Upper lobe of left lung (tissue), 6 donors: ENCODE results near the gene CHMP5. TPM values are rescaled to one million over a fixed set of nuclear protein-coding genes. Genes with fewer than 3 reads are reported as not detected.

Experiments used
- ATAC-seq, 2 donors: fragments of 200-7000 bp; cut with Tn5 transposase; one replicate each; pipeline ENCODE4 v1.9.1; 2022; ENCODE audit warnings: mild to moderate bottlenecking in 2 of 2, moderate library complexity in 2 of 2; ENCODE audit not compliant: low FRiP score in 2 of 2
- DNase-seq, 2 donors: peaks; one replicate each; pipeline ENCODE4 v3.0.0-alpha.2; 2019 to 2020
- H3K27ac ChIP-seq, 4 donors: fragments of 200-600 bp; sonication (generic); one replicate each; pipeline ENCODE4 v1.5.1; 2016 to 2019
- H3K27me3 ChIP-seq, 4 donors: fragments of 200-600 bp; sonication (generic); one replicate each; pipeline ENCODE4 v1.5.1; 2017 to 2019
- H3K36me3 ChIP-seq, 4 donors: fragments of 200-600 bp; sonication (generic); one replicate each; pipeline ENCODE4 v1.5.1; 2016 to 2019
- H3K4me1 ChIP-seq, 4 donors: fragments of 200-600 bp; sonication (generic); one replicate each; pipeline ENCODE4 v1.5.1; 2018 to 2019
- H3K4me3 ChIP-seq, 4 donors: fragments of 200-600 bp; sonication (generic); one replicate each; pipeline ENCODE4 v1.5.1; 2017 to 2019; ENCODE audit warnings: mild to moderate bottlenecking in 2 of 4, moderate library complexity in 1 of 4
- H3K9me3 ChIP-seq, 4 donors: fragments of 200-600 bp; sonication (generic); one replicate each; pipeline ENCODE4 v1.5.1; 2018 to 2019
- EP300 ChIP-seq, 4 donors: sonication (generic); formaldehyde crosslinking; IDR thresholded peaks; one replicate each; pipeline ENCODE4 v1.5.1; 2017; ENCODE audit warnings: antibody characterized with exemption in 4 of 4, control low read depth in 2 of 4
- POLR2A ChIP-seq, 4 donors: fragments of 450-650 bp; IDR thresholded peaks; one replicate each; pipeline ENCODE4 v1.5.1; 2016 to 2017; ENCODE audit warnings: antibody characterized with exemption in 4 of 4, mild to moderate bottlenecking in 2 of 4
- POLR2AphosphoS5 ChIP-seq, 2 donors: sonication (generic); formaldehyde crosslinking; IDR thresholded peaks; one replicate each; pipeline ENCODE4 v1.5.1; 2017; ENCODE audit warnings: antibody characterized with exemption in 2 of 2
- WGBS, 2 donors: methylation state at CpG; one replicate each; pipeline ENCODE4 v1.1.5; 2017 to 2018; 5-methylcytosine and 5-hydroxymethylcytosine counted together
- total RNA-seq, 6 donors: library from RNA; depleted of rRNA in 4 of 6; stranded (reverse); fragments of >200 nt in 4 of 6; gene quantifications; one replicate each; pipeline versions ENCODE4 v1.1.0 to v1.2.1, GENCODE V29; 2016 to 2021
- TF ChIP-seq, protein P1 (sequence below), 6 experiments: fragments of 450-650 bp in 4 of 6; fragments of 200-600 bp in 2 of 6; sonication (generic) in 2 of 6; IDR thresholded peaks; one replicate each; pipeline ENCODE4 v1.5.1; 2016 to 2019; ENCODE audit warnings: antibody characterized with exemption in 6 of 6
- donor health status: DM: no; HTN: no; CAD: no; lungs with moderate emphysema.
- donor health status: DM: no; HTN: yes; CAD: no; lungs with severe emphysema.

CHMP5 gene
- 10 to 100 TPM; 33.5 to 95.5 (median 60.1) TPM for total RNA-seq

DNA sequence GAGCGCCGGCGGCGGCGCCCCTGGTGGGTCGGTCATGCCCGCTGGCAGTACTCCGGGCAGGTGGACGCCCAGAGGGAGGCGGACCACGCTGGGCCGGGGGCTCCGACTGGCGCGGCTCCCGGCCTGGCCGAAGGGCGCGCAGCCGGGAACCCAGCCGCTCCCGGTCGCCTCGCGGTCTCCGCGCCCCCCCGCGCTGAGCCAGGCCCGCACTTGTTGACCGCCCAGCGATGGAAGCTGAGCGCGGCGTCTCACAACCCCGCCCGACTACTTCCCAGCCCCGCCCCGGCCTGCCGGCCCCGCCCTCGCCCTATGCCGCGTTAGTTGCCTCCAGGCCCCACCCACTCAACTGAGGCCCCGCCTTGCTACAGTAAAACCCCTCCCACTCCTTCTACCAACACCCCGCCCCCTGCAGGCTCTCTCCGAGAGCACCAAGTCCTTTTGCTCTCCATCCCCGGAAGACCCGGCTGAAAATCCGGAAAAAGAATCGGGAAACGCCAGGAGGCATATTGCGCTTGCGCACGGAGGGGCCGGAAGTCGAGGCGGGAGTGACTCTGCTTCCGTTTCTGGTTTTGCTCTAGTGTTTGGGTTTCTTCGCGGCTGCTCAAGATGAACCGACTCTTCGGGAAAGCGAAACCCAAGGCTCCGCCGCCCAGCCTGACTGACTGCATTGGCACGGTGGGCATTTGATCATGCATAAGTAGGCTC, at the start of gene CHMP5, which contains the start of gene BAG1:
CHMP5 (plus strand) TSS at position 577 of the 705 bp plus-strand sequence; CDS start at position 607, 30 bp downstream.
BAG1 (minus strand) TSS at position 236 of the 705 bp plus-strand sequence.
- DNase-seq (peak; percentile 100), ATAC-seq (peak; percentile 99 to 100)
- no peaks in the 10 kb centered on the region for H3K9me3 ChIP-seq
- no peaks in the 10 kb centered on the region for H3K27me3 ChIP-seq
- peak within 1 kb of the TSS; percentile 91 to 95 (median 94) for H3K27ac ChIP-seq
- H3K36me3 ChIP-seq, result peaks cover 27 to 61% (median 49%) of the 10 kb centered on the region in 4 donors
- TF ChIP-seq POLR2AphosphoS5 (IDR thresholded peaks at IDR 0.05) (peak; percentile 79 to 82), POLR2A (IDR thresholded peaks at IDR 0.05) (peak; percentile 48 to 92 (median 84)), EP300 (IDR thresholded peaks at IDR 0.05) (peak in 1 of 4 donors; percentile 18)
- TF ChIP-seq, protein P1, sequence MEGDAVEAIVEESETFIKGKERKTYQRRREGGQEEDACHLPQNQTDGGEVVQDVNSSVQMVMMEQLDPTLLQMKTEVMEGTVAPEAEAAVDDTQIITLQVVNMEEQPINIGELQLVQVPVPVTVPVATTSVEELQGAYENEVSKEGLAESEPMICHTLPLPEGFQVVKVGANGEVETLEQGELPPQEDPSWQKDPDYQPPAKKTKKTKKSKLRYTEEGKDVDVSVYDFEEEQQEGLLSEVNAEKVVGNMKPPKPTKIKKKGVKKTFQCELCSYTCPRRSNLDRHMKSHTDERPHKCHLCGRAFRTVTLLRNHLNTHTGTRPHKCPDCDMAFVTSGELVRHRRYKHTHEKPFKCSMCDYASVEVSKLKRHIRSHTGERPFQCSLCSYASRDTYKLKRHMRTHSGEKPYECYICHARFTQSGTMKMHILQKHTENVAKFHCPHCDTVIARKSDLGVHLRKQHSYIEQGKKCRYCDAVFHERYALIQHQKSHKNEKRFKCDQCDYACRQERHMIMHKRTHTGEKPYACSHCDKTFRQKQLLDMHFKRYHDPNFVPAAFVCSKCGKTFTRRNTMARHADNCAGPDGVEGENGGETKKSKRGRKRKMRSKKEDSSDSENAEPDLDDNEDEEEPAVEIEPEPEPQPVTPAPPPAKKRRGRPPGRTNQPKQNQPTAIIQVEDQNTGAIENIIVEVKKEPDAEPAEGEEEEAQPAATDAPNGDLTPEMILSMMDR (IDR thresholded peaks at IDR 0.05), result peak in 4 of 6 experiments; percentile 24 to 50 (median 46)
- peaks cover 25 to 41% (median 29%) of the 10 kb centered on the region in 4 donors for H3K4me1 ChIP-seq
- 1% methylated on average over 12 to 51 of the region's 67 CpGs for WGBS, 2 donors
- peak within 1 kb of the TSS; percentile 72 to 92 (median 81) for H3K4me3 ChIP-seq

- peak; percentile 35 to 40 for DNase-seq
- 76 to 90% methylated on average over 10 to 14 of the region's 14 CpGs for WGBS, 2 donors
- Histone ChIP-seq H3K4me3 (no peak overlapping the region), H3K27me3 (no peaks in the 10 kb centered on the region), H3K9me3 (no peaks in the 10 kb centered on the region), H3K4me1 (peaks cover 8 to 15% (median 10%) of the 10 kb centered on the region in 4 donors), H3K36me3 (no peaks in the 10 kb centered on the region), H3K27ac (no peak overlapping the region)
- peak in 1 of 2 donors; percentile 40 for ATAC-seq
- no peak for TF ChIP-seq POLR2AphosphoS5 (IDR thresholded peaks at IDR 0.05)
- TF ChIP-seq, protein P1 (IDR thresholded peaks at IDR 0.05), result peak in 1 of 6 experiments; percentile 17
- no peak for TF ChIP-seq EP300 (IDR thresholded peaks at IDR 0.05)
- TF ChIP-seq POLR2A (IDR thresholded peaks at IDR 0.05), result no peak
These were observed 43.9 kb upstream of the CHMP5 start for GRCh38 chr9:33220681-33221567.

- Histone ChIP-seq H3K36me3 (no peaks in the 10 kb centered on the region), H3K27ac (no peak overlapping the region), H3K4me1 (peaks cover 11 to 17% (median 13%) of the 10 kb centered on the region in 4 donors), H3K4me3 (no peak overlapping the region), H3K27me3 (no peaks in the 10 kb centered on the region), H3K9me3 (no peaks in the 10 kb centered on the region)
- WGBS, 2 donors, result 72 to 84% methylated on average over 2 to 3 of the region's 3 CpGs
- TF ChIP-seq, protein P1 (IDR thresholded peaks at IDR 0.05), result no peak
- TF ChIP-seq EP300 (IDR thresholded peaks at IDR 0.05) (no peak), POLR2AphosphoS5 (IDR thresholded peaks at IDR 0.05) (no peak), POLR2A (IDR thresholded peaks at IDR 0.05) (no peak)
- DNase-seq (no peak), ATAC-seq (no peak)
These were observed 43.3 kb upstream of the CHMP5 start for GRCh38 chr9:33221568-33221884.

DNA sequence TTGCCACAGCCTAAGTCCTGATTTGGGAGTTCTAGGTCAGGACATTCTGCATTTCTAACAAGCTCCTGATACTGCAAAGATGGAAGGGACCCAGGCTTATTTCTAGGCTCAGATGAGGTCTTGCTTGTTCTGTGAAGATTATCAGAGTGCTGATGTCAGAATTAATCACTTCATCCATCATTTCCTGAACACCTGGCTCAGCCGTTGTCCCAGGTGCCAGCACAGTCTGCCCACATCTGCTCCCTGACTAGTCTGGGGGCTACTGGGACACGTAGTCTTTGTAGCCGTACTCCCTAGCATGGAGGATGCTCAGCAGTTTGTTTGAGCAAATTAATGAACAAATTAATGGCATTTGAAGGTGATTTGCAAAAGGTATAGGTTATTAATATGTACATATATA, 42.8 kb upstream of the CHMP5 start:
- ATAC-seq (no peak), DNase-seq (no peak)
- no peak overlapping the region for H3K27ac ChIP-seq
- TF ChIP-seq POLR2AphosphoS5 (IDR thresholded peaks at IDR 0.05), result no peak
- no peak for TF ChIP-seq EP300 (IDR thresholded peaks at IDR 0.05)
- TF ChIP-seq POLR2A (IDR thresholded peaks at IDR 0.05), result no peak
- TF ChIP-seq, protein P1 (IDR thresholded peaks at IDR 0.05), result no peak
- H3K9me3 ChIP-seq, result no peaks in the 10 kb centered on the region
- H3K4me3 ChIP-seq, result no peak overlapping the region
- H3K27me3 ChIP-seq, result no peaks in the 10 kb centered on the region
- 90% methylated on average over 3 of the region's 3 CpGs for whole genome bisulfite sequencing, 2 donors
- H3K4me1 ChIP-seq, result peaks cover 11 to 17% (median 13%) of the 10 kb centered on the region in 4 donors
- no peaks in the 10 kb centered on the region for H3K36me3 ChIP-seq
